ENCODE measurements around the gene NBR1.
"Not testable (repeated sequence)": the region's sequence is repeated elsewhere in the genome, so short reads cannot be mapped to it uniquely, and the experiment has no call there.

Gene NBR1, protein sequence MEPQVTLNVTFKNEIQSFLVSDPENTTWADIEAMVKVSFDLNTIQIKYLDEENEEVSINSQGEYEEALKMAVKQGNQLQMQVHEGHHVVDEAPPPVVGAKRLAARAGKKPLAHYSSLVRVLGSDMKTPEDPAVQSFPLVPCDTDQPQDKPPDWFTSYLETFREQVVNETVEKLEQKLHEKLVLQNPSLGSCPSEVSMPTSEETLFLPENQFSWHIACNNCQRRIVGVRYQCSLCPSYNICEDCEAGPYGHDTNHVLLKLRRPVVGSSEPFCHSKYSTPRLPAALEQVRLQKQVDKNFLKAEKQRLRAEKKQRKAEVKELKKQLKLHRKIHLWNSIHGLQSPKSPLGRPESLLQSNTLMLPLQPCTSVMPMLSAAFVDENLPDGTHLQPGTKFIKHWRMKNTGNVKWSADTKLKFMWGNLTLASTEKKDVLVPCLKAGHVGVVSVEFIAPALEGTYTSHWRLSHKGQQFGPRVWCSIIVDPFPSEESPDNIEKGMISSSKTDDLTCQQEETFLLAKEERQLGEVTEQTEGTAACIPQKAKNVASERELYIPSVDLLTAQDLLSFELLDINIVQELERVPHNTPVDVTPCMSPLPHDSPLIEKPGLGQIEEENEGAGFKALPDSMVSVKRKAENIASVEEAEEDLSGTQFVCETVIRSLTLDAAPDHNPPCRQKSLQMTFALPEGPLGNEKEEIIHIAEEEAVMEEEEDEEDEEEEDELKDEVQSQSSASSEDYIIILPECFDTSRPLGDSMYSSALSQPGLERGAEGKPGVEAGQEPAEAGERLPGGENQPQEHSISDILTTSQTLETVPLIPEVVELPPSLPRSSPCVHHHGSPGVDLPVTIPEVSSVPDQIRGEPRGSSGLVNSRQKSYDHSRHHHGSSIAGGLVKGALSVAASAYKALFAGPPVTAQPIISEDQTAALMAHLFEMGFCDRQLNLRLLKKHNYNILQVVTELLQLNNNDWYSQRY

DNA sequence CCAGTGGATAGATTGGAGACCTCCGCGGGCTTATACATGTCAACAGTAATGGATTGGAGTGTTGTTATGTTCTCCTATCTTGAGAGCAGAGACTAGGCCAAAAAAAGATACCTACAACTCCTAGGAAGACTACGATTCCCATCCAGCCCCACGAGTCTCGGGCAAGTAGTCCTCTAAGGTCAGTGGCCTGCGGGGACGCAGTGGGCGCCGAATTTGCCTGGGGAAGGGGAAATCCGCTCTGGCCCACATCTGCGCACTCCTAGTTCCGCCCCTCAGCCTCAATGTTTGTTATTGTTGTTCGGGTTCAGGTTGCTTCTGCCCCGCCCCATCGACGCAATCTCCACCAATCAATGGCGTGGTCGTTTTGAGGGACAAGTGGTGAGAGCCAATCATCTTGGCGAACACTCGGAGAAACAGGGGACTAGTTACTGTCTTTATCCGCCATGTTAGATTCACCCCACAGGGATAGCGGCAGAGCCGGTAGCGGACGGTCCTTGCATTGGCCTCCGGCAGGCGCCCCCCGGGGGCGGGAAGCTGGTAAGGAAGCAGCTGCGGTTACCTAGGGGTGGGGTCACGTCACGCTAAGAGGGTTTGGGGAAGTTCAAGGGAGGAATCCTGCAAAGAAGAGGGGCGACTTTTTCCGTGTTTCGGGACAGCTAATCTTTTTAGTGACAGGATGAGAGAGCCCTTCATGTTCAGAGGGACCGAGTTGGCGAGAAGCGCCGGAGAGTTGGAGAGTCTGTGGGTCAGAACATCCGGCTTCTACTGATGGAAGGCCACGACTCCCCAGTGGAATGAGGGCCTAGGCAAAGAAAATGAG, at the start of gene NBR1:
TSS of gene NBR1 (plus strand) at position 449 of the 820 bp plus-strand sequence. CDS start 4,586 bp downstream, outside the sequence.
- DNase-seq: peak; percentile 91

DNA sequence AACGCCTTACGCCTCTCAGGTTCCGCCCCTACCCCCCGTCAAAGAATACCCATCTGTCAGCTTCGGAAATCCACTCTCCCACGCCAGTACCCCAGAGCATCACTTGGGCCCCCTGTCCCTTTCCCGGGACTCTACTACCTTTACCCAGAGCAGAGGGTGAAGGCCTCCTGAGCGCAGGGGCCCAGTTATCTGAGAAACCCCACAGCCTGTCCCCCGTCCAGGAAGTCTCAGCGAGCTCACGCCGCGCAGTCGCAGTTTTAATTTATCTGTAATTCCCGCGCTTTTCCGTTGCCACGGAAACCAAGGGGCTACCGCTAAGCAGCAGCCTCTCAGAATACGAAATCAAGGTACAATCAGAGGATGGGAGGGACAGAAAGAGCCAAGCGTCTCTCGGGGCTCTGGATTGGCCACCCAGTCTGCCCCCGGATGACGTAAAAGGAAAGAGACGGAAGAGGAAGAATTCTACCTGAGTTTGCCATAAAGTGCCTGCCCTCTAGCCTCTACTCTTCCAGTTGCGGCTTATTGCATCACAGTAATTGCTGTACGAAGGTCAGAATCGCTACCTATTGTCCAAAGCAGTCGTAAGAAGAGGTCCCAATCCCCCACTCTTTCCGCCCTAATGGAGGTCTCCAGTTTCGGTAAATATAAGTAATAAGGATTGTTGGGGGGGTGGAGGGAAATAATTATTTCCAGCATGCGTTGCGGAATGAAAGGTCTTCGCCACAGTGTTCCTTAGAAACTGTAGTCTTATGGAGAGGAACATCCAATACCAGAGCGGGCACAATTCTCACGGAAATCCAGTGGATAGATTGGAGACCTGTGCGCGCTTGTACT, 45.7 kb upstream of the NBR1 start, which contains the start of gene BRCA1:
TSS of gene BRCA1 (minus strand) at position 232 of the 834 bp plus-strand sequence. CDS start 1,268 bp downstream, outside the sequence.
- DNase-seq: peak; percentile 98

DNA sequence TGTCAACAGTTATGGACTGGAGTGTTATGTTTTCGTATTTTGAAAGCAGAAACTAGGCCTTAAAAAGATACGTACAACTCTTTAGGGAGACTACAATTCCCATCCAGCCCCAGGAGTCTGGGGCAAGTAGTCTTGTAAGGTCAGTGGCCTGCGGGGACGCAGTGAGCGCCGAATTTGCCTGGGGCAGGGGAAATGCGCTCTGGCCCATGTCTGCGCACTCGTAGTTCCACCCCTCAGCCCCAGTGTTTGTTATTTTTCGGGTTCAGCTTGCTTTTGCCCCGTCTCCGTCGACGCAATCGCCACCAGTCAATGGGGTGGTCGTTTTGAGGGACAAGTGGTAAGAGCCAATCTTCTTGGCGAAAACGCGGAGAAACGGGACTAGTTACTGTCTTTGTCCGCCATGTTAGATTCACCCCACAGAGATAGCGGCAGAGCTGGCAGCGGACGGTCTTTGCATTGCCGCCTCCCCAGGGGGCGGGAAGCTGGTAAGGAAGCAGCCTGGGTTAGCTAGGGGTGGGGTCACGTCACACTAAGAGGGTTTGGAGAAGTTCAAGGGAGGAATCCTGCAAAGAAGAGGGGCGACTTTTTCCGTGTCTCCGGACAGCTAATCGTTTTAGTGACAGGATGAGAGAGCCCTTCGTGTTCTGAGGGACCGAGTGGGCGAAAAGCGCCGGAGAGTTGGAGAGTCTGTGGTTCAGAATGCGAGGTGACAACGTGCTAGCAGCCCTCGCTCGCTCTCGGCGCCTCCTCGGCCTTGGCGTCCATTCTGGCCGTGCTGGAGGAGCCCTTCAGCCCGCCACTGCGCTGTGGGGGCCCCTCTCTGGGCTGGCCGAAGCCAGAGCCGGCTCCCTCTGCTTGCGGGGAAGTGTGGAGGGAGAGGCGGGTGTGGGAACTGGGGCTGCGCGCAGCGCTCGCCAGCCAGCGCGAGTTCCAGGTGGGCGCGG, 44.8 kb upstream of the NBR1 start:
- DNase-seq: no peak

- DNase-seq: no peak
Measured at GRCh38 chr17:43126911-43127290, 44.1 kb upstream of the NBR1 start.

DNA sequence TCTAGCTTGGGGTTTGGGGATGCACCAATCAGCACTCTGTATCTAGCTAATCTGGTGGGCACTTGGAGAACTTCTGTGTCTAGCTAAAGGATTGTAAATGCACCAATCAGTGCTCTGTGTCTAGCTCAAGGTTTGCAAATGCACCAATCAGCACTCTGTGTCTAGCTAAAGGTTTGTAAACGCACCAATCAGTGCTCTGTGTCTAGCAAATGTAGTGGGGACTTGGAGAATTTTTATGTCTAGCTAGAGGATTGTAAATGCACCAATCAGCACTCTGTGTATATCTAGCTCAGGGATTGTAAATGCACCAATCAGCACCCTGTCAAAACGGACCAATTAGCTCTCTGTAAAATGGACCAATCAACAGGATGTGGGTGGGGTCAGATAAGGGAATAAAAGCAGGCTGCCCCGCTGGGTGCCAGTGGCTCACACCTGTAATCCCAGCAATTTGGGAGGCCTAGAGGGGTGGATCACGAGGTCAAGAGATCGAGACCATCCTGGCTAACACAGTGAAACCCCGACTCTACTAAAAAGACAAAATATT, 43.6 kb upstream of the NBR1 start:
- DNase-seq: not testable (repeated sequence)

DNA sequence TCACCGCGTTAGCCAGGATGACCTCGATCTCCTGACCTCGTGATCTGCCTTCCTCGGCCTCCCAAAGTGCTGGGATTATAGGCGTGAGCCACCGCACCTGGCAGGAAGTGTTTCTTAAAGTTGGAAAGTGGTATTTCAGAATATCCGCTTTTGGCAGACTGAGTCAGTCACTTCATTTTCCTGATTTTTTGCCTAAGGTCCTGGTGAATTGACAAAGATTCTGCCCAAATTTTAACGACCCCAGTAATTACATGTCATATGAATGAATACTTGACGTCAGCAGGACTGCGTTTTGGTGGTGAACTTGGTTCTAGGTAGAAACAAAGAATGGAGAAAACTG, 41.4 kb upstream of the NBR1 start:
- no peak for DNase-seq

GRCh38 chr17:43132117-43132516, 38.9 kb upstream of the NBR1 start:
- DNase-seq: no peak

- not testable (repeated sequence) for DNase-seq
Measured at GRCh38 chr17:43133439-43133838, 37.6 kb upstream of the NBR1 start.

DNA sequence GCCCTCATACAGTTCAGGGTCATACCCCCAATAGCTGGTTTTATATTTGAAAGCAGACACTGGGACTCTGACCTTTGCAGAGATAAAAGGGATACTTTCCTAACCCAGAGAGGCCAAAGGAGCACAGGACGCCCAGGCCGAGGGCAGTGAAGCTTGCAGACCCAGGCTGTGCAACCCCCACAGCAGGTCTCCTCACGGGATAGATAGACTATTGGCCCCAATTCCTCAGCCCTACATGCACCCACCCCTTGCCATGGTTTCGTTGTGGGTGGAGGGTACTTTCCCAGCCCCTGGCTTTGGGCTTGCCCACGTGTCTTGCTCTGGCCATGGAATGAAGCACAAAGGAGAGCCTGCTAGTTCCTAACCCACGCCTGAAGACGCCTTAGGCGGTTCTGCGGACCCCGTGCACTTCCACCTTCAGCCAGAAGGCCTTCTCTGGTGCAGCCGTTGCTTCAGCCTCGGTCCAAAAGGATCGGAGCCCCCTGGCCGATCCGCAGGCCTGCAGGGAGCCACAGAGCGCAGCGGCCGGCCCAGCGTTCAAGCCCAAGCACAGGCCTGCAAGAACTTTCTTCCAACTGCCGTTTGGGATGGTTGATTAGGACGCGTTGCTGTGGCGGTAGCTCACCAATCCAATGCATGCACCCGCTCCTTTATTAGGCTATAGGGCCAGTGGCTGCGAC, 36.1 kb upstream of the NBR1 start:
- no peak for DNase-seq

GRCh38 chr17:43135454-43135819, 35.6 kb upstream of the NBR1 start:
- no peak for DNase-seq

GRCh38 chr17:43136574-43136973, 34.4 kb upstream of the NBR1 start:
- not testable (repeated sequence) for DNase-seq

DNA sequence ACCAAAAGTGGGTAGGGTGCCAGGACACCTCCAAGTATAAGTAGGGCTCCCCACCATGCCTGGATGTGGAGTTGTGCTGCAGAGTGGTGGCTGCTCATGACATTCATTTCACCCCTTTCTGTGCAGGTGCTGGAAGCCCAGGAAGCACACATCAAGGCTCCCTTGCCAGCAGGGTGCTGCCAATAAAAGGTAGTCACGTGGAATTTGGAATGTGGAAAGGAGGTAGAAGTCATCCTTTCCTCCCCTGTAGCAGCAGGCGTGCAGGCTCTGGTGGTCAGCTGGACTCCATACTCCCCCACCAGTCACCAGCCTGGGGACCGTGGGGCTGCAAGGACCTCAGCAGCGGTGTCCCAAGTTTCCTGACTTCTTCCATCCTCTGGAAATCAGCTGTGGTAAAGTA, 32.5 kb upstream of the NBR1 start:
- DNase-seq: not testable (repeated sequence)

- DNase-seq: no peak
Measured at GRCh38 chr17:43140396-43141332, 30.4 kb upstream of the NBR1 start.

- DNase-seq: no peak
Measured at GRCh38 chr17:43142153-43142552, 28.9 kb upstream of the NBR1 start.

DNA sequence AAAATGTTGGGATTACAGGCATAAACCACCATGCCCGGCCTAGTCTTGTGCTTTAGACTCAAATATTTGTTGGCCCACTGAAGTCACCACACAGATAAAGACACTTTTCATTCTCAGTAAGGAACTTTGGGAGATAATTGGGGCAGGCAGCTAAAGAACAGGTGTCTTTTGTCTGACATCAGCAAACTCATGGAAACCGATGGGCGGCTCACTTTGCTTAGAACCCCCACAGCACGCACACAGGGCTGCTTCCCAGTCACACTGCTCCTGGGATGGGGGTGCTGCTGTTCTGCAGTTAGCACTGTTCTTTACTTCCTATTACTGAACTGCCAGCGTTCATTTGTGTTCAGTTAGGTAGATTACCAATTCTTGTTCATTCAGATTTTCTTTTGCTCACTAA, 27.8 kb upstream of the NBR1 start:
- DNase-seq: no peak

GRCh38 chr17:43146649-43147048, 24.4 kb upstream of the NBR1 start:
- DNase-seq: no peak

DNA sequence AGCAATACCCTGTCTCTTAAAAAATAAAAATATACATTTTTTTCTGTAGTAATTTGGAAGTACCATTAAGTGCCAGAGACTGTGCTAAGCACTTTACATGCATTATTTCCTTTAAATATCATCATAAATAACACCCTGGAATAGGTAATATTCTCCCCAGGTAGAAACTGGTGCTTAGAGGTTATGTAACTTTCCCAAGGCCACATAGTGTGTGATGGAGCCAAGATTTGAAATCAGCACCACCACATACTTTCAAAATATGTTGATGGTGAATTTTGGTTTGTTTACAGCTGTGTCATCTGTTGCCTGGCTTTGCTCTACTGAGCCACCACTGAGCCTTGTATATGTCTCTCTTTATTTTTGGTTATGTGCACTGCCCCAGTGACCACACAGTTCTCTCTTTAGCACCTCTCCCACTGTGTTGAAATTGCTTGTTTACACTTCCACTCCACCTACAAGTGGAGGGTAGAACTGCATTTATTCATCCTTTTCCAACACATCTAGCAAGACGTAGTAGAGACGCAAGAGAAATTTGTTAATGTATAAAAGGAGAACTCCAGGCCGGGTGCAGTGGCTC, 19.0 kb upstream of the NBR1 start:
- DNase-seq: no peak

- DNase-seq: not testable (repeated sequence)
Measured at GRCh38 chr17:43153197-43153835, 17.7 kb upstream of the NBR1 start.

All from NCI-H446 treated with DMSO at 0.1 percent for 48 hours (cell line).